ENCODE results near the gene CRY2. TPM values are rescaled to one million over a fixed set of nuclear protein-coding genes. Genes with fewer than 3 reads are reported as not detected.

The CRY2 gene
- total RNA-seq, 2 donors from 2014 or later = 19.8 to 20.1 TPM

- Histone ChIP-seq H3K9me3 (ENCODE audit: control insufficient read depth, low read length) (no peaks in the 10 kb centered on the region), H3K36me3 (ENCODE audit: control insufficient read depth, insufficient read depth, low read length) (peaks cover 17% of the 10 kb centered on the region), H3K4me3 (ENCODE audit: low read length) (no peak overlapping the region), H3K27me3 (ENCODE audit: control insufficient read depth, insufficient read depth, low read length, poor library complexity, severe bottlenecking) (no peaks in the 10 kb centered on the region), H3K4me1 (ENCODE audit: control insufficient read depth, insufficient read depth, low read length) (peaks cover 2% of the 10 kb centered on the region), H3K27ac (ENCODE audit: low read depth, low read length) (no peak overlapping the region), H3K9ac (ENCODE audit: extremely low read depth, low read length, poor library complexity, severe bottlenecking) (no peak overlapping the region)
- Mint-ChIP-seq H3K4me1 (peaks cover 11% of the 10 kb centered on the region), H3K27me3 (ENCODE audit: insufficient read depth) (peaks cover 3% of the 10 kb centered on the region), H3K4me3 (no peak overlapping the region), H3K36me3 (ENCODE audit: low read depth) (peaks cover 14% of the 10 kb centered on the region), H3K27ac (no peak overlapping the region), H3K9me3 (no peaks in the 10 kb centered on the region)
- 88 to 100% methylated on average over 3 to 7 of the region's 7 CpGs for WGBS, 2 experiments (ENCODE audit: insufficient coverage in 1 of 2, insufficient read length in 1 of 2)
- no peak for DNase-seq
- no peak for TF ChIP-seq CTCF (conservative IDR thresholded peaks at IDR 0.05)
Measured at GRCh38 chr11:45853332-45854219, 6.3 kb downstream of the CRY2 start.

GRCh38 chr11:45855308-45855707, 8.0 kb downstream of the CRY2 start:
- 65 to 71% methylated on average over 5 of the region's 5 CpGs for WGBS, 2 experiments (ENCODE audit: insufficient coverage in 1 of 2, insufficient read length in 1 of 2)
- Histone ChIP-seq H3K9ac (ENCODE audit: extremely low read depth, low read length, poor library complexity, severe bottlenecking) (no peak overlapping the region), H3K9me3 (ENCODE audit: control insufficient read depth, low read length) (no peaks in the 10 kb centered on the region), H3K4me1 (ENCODE audit: control insufficient read depth, insufficient read depth, low read length) (no peaks in the 10 kb centered on the region), H3K27ac (ENCODE audit: low read depth, low read length) (no peak overlapping the region), H3K4me3 (ENCODE audit: low read length) (no peak overlapping the region), H3K27me3 (ENCODE audit: control insufficient read depth, insufficient read depth, low read length, poor library complexity, severe bottlenecking) (no peaks in the 10 kb centered on the region), H3K36me3 (ENCODE audit: control insufficient read depth, insufficient read depth, low read length) (peaks cover 29% of the 10 kb centered on the region)
- Mint-ChIP-seq H3K27me3 (ENCODE audit: insufficient read depth) (no peaks in the 10 kb centered on the region), H3K36me3 (ENCODE audit: low read depth) (peaks cover 20% of the 10 kb centered on the region), H3K4me1 (peaks cover 9% of the 10 kb centered on the region), H3K27ac (peak overlapping the region; percentile 26), H3K9me3 (no peaks in the 10 kb centered on the region), H3K4me3 (no peak overlapping the region)
- DNase-seq = no peak
- no peak for TF ChIP-seq CTCF (conservative IDR thresholded peaks at IDR 0.05)

GRCh38 chr11:45856044-45856468, 8.8 kb downstream of the CRY2 start:
- H3K4me1 Mint-ChIP-seq = peaks cover 9% of the 10 kb centered on the region
- WGBS, 2 experiments (ENCODE audit: insufficient coverage in 1 of 2, insufficient read length in 1 of 2) = 91 to 100% methylated on average over 5 to 6 of the region's 6 CpGs
- Histone ChIP-seq H3K9ac (ENCODE audit: extremely low read depth, low read length, poor library complexity, severe bottlenecking) (no peak overlapping the region), H3K36me3 (ENCODE audit: control insufficient read depth, insufficient read depth, low read length) (peaks cover 36% of the 10 kb centered on the region), H3K27ac (ENCODE audit: low read depth, low read length) (no peak overlapping the region), H3K4me1 (ENCODE audit: control insufficient read depth, insufficient read depth, low read length) (no peaks in the 10 kb centered on the region), H3K27me3 (ENCODE audit: control insufficient read depth, insufficient read depth, low read length, poor library complexity, severe bottlenecking) (no peaks in the 10 kb centered on the region), H3K4me3 (ENCODE audit: low read length) (no peak overlapping the region), H3K9me3 (ENCODE audit: control insufficient read depth, low read length) (no peaks in the 10 kb centered on the region)
- no peaks in the 10 kb centered on the region for H3K9me3 Mint-ChIP-seq
- H3K27ac Mint-ChIP-seq = no peak overlapping the region
- H3K36me3 Mint-ChIP-seq (ENCODE audit: low read depth) = peaks cover 26% of the 10 kb centered on the region
- TF ChIP-seq CTCF (conservative IDR thresholded peaks at IDR 0.05) = no peak
- H3K27me3 Mint-ChIP-seq (ENCODE audit: insufficient read depth) = no peaks in the 10 kb centered on the region
- no peak for DNase-seq
- no peak overlapping the region for H3K4me3 Mint-ChIP-seq
